HG03175 (cell line): ENCODE data around the gene DPP4.

Experiments used
- ATAC-seq: cut with Tn5 transposase; IDR thresholded peaks from one replicate; pipeline ENCODE4 v1.9.1; 2021; ENCODE audit warnings: mild to moderate bottlenecking, moderate library complexity; ENCODE audit not compliant: unreplicated experiment

DPP4 gene

DNA sequence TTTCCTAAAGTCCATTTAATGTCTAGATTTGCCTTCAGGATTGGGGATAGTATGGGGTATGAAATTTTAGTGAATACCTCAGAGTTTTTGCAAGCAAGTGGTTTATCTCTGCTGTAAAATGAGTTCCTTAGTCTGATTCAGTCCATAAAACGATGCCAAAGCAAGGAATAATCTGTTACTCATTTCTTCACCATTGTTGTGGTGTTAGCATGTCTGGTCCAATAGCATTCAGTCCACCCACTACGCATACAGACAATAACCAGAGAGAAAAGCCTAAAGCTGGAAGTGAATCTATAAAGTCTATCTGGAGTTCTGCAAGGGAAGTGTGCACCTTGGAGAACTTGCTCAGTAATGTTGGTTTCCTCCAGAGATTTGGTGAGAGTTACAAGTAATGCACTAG, 12.9 kb upstream of the DPP4 start:
- no peak for ATAC-seq

DNA sequence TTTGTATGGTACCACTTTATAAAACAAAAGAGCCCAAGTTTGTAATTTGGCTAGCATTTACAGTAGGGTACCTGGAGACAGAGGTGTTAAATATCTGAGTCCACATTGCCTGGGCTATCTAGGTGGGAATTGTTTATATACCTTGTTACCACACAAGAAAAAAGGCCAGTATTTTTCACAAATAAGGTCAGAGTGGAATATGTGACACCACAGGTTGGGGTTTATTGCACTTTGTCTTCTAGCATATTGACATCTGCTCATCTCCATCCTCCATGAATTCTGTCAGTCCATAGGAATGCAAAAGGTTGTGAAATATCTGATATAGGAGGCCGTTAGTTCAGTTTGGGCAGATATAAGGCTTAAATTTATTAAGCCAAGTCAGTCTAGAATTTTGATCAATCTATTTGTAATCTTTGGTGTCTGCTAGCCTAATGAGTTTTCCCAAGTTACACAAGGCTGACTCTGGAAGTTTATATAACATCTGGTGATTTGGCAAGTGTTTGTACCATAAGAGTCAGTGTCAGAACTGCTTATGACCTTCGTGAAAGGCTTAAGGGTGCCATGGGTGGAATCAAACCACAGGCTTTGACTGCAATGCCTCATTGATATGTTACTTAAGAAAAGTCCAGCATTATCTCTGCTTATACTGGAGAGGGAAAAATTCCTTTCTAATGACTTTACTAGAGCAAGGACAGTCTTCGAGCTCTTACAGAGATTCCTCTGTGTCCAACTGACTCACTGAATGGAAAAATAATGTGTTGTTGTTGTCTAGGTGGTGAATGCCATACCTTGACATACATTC, 11.3 kb upstream of the DPP4 start:
- ATAC-seq = no peak

DNA sequence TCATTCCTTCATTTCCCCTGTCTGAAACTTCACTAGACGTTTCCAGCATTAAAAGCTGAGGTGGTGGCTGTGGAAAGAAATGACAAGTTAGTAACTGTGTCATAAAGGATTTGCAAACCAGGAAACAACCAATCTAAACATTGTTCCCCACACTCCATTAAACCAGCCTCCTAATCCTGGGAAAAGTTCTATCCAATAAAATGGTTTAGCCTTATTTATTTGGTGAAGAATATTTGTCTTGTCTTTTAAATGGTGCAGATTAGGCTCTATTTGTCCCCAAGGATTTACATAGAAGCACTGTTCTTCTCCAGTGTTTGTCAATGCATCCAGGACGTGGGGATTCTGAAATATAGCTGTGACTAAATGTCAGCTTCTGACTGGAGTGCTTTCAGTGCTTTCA, 10.5 kb upstream of the DPP4 start:
- ATAC-seq = no peak

DNA sequence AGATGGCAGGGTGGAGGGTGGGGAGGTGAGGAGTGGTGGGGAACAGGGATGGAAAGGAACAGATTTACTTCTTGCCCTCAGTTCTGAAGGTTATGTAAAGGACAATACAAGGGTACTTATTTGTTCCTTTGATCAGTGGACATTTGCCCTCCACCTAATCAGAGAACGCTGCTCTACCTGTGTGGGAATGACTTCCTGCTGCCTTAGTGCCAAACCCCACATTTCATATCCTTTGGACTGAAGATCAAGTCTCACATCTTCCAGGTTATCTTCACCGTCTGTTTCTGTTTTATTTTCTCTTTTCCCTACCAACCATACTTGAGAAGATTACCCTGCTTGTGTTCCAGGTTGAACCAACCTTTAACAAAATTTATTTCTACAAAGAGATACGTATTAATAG, 8.7 kb upstream of the DPP4 start:
- no peak for ATAC-seq

DNA sequence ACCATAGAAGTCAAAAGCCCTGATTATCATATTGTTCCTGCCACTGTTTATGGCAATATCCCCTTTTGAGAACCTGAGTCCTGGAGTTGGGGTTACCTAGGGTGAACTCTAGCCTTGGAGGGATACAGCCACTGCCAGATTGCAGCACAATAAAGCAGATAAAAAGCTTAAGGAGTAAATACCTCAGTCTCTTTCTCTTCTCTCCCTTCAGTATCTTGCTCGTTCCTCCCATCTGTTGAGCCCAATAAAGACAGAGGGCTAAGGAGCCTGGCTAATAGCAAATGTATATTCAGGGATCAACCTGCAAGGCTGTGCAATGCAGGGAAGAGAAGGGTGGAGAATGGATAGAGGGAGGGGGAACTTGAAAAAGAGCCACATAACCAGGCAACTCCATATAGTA, 8.0 kb upstream of the DPP4 start:
- no peak for ATAC-seq

DNA sequence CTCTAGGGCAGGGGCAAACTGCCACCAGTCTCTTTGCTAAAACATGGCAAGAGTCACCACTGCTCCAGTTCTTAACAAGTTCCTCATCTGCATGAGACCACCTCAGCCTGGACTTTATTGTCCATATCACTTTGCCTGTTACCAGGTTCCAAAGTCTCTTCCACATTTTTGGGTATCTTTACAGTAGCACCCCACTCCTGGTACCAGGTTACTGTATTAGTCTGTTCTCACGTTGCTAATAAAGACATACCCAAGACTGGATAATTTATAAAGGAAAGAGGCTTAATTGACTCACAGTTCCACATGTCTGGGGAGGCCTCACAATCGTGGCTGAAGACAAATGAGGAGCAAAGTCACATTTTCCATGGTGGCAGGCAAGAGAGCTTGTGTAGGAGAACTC, 5.5 kb upstream of the DPP4 start:
- ATAC-seq = no peak

DNA sequence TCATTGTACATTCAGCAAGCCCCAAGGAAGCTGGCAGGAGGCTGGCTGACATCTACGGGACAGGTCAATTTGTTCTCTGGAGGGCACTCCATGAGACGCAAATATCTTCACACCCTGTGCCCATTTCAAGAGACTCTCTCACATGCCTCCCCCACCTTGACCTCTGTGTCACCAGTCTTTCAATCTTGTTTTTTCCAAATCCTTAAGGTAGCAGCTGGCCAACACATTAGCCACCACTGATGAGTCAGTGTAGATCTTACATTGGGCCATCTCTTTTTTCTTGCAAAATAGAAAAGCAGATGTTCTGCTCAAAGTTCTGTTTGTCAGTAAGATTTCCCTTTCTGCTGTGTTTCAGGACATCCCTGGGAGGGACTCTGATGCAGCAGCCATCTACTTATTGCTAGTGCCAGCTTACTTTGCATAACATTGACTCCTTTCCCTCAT, 1.7 kb upstream of the DPP4 start:
- ATAC-seq = no peak

DNA sequence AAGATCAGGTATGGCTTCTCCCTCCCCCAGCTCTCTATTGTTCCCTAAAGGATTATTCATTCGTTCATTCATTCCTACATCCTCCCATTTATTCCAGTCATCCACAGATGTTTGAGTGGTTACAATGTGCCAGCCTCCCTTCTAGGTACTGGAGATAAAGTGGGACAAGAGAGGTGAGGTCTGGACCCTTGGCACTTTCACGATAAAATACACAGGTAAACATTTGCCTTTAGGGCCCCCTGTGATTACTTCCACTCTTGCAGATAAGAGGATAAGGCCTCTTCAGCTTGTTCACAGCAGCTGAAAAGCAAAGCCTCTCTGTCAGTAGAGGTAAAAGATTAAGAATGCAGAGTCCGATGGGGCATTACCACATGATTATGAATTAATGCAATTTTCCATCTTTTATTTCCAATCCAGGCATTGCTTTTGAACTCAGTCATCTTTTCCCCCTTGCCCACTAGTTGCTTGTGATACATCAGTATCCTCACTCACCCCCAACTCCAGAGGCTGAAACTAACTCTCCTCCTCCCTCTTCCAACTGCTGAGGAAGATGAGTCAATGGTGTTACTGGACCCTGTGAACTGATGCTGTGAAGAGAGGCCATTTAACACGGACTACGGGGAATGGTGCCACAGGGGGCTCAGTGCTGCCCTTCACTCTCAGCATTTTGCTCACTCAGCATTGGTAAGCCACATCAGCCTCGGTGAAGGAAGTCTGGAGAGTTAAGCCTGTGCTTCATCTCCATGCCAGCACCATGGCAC, 1.1 kb upstream of the DPP4 start:
- no peak for ATAC-seq

DNA sequence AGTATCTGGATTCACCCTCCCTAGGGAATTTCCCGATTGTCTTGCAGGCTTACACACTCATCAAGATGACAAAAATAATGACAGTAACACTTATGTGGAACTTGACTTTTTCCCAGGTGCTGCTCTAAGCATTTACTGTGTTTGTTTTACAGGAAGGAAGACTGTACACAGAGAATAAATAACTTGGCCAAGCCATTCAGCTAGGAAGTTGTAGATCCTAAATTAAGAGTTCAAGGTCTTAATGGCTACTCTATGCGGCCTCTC, 549 bp upstream of the DPP4 start:
- no peak for ATAC-seq

DNA sequence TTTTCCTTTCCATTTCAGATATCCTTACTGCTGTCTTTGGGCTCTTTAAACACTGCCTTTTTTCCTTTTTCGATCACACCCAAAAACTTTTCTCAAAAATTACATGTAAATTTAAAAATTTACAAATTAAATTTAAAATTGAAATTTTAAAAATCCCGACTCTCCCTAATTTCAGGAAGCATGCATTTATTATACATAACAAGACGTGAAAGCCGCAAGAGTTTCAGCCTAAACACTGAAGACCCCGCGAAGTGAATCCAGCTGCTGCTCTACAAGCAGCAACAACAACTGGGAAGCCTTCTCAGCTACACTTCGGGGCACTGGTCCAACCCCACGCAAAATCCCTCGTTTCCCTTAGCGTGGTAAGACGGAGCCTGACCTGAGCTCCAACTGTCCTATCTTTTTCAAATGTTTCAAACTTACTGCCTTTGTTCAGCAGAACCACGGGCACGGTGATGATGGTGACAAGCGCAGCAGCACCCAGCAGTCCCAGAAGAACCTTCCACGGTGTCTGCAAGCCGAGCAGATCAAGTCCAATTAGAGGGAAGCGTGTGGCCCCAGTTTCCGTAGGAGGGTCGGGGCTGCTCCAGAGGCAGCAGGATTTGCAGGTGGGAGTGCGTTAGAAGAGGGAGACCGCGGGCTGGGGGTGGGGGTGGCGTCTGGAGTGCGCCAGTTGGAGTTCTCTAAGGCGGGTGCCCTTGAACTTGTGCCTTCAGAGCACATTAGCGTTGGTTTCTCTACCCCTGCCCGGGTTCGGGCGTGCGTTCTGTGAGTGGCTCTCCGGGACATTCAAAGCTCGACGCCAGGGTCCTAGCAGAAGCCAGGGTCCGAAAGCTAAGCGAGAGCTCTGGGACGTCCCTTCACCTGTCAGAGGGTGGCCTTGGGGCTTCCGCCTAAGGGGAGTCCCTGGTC, 783 bp downstream of the DPP4 start:
- no peak for ATAC-seq

DNA sequence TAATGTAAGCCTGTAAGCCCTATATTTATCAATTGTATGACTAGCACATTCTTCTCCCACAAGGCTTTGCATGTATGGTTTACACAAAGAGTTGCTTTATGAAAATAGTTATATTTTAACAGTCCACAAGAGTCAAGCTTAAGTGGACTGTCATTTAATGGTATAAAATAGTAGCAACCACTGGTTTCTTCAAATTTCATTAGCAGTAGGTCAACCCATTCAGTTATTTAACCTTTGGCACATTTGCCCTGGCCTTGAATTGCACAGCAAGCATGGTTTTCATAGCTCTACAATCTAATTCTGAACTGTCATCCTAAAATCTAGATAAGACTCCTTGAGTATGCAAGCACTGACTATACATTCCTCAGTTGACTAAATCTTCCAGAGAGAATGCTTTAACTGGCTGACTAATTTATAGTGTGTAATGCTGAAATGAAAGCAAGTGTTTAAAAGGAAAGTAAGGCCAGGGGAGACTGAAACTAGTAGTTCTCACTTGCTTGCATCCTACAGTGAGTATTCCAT, 1.8 kb downstream of the DPP4 start:
- peak; percentile 54 for ATAC-seq

DNA sequence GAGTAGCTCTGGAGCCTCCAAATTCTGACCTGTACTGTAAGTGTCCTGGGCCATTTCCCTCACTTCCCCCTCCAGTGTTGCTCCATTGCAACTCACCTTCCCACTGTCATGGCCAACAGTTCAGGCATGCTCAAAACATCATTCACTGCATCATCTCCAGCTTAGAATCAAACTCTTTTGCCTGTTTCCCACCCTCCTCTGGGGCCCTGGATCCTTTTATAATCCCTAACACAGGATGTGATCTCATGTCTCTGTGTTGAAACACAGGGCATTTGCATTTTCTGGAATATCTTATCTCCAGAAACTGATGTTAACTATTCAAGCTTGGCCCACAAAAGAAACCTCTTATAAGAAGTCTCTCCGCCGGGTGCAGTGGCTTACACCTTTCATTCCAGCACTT, 3.0 kb downstream of the DPP4 start:
- ATAC-seq = no peak

DNA sequence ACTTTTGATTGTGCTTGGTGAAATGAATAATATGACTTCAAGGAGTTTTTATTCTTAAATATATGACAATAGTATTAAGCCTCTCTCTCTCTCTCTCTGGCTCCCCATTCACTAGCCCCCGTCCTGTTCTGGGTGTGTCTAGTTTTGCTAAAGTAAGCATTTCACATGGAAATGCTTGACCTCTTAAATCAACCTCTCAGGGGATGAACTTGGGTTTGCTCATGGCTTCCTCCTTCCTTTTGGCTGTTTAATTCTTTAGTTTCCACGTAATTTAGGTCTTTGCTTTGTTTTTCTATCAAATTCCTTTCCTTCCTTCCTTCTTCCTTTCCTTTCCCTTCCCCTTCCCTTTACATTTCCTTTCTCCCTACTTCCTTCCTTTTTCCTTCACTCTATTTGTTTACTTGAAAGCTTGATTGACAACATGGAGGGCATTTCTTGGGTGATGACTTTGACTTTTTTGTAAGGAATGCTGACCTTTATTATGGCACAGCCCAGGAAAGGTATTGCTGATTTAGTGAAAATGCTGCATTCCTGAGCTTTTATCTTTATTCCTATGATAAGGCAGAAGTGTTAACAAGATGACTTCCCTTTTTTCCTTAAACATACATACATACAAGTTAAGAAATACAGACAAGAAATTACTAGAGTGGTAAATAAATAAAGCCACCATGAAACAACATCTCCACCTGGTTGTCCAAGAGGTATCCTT, 3.6 kb downstream of the DPP4 start:
- no peak for ATAC-seq

DNA sequence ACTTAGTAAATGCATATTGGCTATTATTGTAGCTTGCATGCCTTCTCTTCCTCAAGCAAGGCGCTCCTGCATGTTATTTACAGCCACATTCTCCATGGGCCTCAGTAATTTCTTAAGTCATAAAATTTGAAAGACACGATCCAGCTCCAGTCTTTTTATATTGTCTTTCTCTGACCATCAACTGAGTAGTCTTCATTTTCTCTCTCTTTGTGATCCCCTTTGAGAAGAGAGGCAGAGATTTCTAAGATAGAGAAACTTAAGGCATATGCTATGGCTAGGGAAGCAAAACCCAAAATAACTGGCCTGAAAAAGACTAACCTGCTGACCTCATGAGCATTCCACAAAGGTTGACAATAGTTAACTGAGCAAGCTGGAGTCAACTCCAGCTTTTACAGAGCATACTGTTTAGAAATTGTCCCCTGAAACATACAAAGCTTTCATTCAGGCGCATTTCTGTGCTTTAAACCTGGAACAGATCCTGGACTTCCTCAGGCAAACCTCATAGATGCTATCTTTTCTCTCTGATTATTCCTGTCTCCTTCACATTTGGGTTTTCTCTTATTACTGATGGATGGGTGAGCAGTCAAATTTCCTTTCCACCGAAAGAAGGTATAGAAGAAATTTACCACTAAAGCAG, 4.6 kb downstream of the DPP4 start:
- ATAC-seq = no peak

DNA sequence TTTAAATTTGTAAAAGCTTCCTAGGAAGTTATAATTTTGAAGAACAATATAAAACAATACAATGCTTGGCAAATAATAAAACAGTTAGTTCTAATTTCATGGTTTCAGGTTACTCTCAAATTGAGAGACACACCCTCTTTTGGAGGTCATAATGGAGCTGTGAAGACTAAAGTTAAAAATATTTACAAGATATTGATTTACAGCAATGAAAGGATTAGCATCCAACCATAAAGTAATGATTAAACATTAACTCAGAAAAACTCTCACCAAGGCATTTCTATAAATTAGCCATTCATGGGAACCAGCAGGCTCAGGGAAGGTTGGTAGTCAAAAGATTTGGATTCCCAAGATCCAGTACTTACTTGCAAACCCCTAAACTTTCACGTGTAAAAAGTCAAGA, 6.4 kb downstream of the DPP4 start:
- ATAC-seq = no peak

DNA sequence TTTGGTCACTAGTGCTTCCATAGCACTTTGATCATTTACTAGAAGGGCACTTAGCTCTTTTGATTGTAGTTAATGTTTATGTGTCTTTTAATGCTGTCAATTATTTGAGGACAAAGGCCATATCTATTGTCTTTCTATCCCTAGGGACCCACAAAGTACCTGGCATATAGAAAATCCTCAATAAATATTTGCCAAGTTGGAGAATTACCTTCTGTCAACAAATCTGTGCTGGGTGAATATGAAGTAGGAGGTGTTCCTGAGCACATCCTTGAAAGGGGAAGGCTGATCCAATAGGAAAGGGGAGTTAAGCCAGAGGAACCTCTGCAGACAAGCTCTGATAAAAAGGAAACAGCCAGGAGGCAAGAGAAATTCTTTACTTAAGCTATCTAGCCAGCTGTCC, 8.2 kb downstream of the DPP4 start:
- ATAC-seq = no peak

DNA sequence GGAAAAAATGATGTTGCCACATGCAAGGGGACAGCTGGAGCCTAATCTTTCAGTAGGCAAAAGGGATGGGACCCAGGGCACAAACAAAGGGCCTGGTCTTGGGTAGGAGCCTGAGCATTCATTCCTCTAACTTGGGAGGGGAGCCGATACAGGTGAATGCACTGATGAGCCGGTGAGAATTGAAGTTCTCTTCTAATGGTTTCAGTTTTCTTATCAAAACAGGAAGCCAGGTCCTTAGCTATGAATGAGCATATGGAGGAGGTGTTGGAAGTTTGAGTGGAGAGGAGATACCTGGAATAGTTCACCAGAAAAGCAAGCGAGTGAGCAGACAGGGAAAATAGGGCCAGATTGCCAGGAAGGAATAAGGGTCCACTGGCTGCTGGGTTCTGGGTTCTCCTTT, 10.1 kb downstream of the DPP4 start:
- peak; percentile 41 for ATAC-seq

DNA sequence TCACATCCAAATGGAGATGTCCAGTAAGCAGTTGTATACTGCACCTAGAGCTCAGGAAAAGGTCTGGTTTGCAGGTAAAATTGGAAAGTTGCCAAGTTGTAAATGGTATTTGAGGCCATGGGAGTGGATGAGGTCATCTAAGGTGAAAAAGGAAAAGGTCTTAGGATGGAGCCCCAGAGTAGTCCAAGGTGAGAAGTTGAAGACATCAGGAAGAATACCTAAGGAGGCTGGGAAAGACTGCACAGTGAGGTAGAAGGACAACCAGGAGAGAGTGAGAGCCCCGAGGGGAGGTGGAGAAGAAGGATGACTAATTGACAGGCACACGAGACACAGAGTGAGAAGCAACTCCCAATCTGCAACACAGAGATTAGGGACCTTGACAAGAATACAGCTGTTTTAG, 10.7 kb downstream of the DPP4 start:
- ATAC-seq = no peak

DNA sequence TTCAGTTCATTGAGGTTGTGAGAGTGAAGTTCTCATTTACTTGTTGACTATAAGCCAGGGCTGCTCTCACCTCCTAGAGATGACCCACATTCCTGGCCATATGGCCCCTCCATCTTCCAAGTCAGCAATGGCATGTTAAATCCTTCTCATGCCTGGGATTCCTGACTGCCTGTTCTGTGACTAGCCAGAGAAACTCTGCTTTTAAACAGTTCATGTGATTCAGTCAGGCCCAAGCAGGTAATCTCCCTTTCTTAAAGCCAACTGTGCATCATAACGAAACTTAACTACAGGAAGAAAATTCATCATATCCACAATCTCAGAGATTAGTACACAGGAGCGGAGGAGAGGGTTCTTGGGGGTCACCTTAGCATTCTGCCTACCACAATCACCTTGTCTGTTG, 11.5 kb downstream of the DPP4 start:
- peak; percentile 17 for ATAC-seq

DNA sequence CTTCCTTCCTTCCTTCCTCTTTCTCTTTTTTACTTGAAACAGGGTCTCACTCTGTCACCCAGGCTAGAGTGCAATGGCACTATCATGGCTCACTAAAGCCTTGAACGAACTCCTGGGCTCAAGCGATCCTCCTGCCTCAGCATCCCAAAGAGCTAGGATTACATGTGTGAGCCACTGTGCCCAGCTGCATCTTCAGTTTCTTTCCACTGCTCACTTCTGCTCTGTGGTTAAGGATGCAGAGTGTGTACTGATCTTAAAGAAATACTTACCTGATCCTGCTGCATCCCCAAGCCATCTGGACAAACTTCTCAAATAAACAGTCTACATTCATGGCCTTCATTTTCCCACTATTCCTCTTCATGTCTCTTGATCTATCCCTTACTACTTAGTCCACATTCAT, 13.0 kb downstream of the DPP4 start:
- no peak for ATAC-seq
